ENCODE results near the gene ARHGEF6.

ARHGEF6 gene

DNA sequence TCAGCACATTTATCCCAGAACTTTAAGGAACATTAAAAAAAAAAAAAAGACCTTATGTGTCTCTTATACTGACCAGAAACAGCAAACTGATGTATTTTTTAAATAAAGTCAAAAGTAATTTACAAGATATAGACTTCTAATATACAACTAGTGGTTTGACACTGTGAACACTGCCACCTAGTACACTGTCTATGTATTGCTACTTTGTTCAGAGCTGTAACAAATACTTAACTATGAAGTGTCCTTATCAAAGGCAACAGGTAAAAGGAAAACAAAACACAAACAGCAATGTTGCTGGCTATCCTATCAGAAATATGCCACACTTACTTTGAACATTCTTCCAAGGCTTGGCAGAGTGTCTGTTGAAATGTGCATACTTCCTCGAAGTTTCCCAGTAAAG, 72.4 kb downstream of the ARHGEF6 start:
- in situ Hi-C loops (cut with HindIII; ENCODE audit: low sequenced_read_pairs): no loop called here

GRCh38 chrX:136697156-136697555, 83.6 kb downstream of the ARHGEF6 start:
- in situ Hi-C loops (cut with HindIII; ENCODE audit: low sequenced_read_pairs): no loop called here

GRCh38 chrX:136694431-136695087, 86.2 kb downstream of the ARHGEF6 start:
- in situ Hi-C loops (cut with HindIII; ENCODE audit: low sequenced_read_pairs): no loop called here

GRCh38 chrX:136692271-136692670, 88.5 kb downstream of the ARHGEF6 start:
- in situ Hi-C loops (cut with HindIII; ENCODE audit: low sequenced_read_pairs): no loop called here

DNA sequence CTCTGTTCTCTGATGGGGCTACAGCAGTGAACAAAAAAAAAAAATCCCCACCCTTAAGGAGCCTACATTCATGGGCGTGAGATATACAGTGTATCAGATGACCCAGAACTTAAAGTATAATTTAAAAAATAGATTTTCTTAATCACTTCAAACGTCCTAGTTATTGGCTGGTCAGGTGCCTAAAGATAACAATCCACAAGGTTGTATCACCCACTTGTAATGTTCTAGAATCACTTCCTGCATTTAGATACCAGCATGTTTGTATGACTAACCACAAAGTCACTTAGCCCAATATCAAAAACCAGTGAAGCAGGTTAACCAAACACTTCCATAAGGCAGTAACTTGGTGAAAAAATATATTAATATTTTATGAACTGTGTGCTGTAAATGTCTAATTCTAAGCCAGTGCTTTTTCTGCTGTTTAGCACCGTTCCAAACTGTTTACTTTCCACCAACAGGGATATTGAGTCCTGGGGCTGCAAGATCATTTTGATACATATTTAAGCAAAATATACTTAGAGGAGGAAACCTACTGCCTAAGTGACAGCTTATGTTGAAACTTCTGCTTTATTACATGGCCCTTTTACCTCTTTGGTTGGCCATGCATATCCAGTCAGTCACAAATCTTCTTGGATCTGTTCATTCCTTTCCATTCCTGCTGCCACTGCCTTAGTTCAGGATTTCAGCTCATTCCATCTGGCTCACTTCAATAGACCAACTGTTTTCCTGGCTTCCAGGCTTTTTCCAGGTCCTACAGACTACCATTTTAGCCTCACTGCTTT, 89.5 kb downstream of the ARHGEF6 start:
- in situ Hi-C loops (cut with HindIII; ENCODE audit: low sequenced_read_pairs): no loop called here

- in situ Hi-C loops (cut with HindIII; ENCODE audit: low sequenced_read_pairs): no loop called here
Observed at GRCh38 chrX:136689436-136689835, 91.3 kb downstream of the ARHGEF6 start.

GRCh38 chrX:136687457-136687856, 93.3 kb downstream of the ARHGEF6 start:
- in situ Hi-C loops (cut with HindIII; ENCODE audit: low sequenced_read_pairs): no loop called here

GRCh38 chrX:136684120-136684519, 96.6 kb downstream of the ARHGEF6 start:
- in situ Hi-C loops (cut with HindIII; ENCODE audit: low sequenced_read_pairs): no loop called here

GRCh38 chrX:136679531-136679930, 101.2 kb downstream of the ARHGEF6 start:
- in situ Hi-C loops (cut with HindIII; ENCODE audit: low sequenced_read_pairs): loop anchor here (5.0 kb wide), 1 partner anchor 62 kb away; no protein-coding TSS in a partner anchor

DNA sequence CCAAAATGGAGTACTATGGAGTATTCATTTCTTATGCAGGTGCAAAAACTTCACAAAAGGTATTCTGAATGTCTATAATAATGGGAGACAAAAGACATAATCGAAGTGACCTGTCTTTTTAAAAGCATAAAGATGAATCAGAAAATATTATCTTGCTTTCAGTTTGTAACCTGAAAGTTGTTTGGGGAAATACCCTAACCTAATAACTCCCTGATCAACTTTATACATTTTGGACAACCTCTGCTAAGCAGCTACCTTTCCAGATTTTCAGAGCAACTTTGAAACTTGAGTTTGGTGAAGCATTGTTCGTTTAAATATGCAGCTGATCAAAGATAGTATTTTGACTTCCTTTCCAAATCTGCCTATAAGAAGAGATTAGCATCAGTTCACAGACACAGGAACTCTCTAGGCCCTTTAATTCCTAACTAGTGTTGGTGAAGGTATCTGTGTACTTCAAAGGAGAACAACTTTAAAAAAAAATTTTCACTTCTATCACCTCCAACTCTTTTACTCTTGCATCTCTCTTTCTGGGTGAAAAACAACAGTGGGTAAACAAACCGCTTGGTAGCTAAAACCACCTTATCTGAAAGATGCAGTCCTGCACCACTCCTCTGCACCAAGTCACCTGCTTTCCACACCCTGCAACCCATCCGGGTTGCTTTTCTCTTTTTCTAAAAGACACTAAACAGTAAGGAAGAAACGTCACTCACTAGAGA, 106.3 kb downstream of the ARHGEF6 start:
- in situ Hi-C loops (cut with HindIII; ENCODE audit: low sequenced_read_pairs): no loop called here

- in situ Hi-C loops (cut with HindIII; ENCODE audit: low sequenced_read_pairs): no loop called here
Observed at GRCh38 chrX:136671006-136671610, 109.6 kb downstream of the ARHGEF6 start.

DNA sequence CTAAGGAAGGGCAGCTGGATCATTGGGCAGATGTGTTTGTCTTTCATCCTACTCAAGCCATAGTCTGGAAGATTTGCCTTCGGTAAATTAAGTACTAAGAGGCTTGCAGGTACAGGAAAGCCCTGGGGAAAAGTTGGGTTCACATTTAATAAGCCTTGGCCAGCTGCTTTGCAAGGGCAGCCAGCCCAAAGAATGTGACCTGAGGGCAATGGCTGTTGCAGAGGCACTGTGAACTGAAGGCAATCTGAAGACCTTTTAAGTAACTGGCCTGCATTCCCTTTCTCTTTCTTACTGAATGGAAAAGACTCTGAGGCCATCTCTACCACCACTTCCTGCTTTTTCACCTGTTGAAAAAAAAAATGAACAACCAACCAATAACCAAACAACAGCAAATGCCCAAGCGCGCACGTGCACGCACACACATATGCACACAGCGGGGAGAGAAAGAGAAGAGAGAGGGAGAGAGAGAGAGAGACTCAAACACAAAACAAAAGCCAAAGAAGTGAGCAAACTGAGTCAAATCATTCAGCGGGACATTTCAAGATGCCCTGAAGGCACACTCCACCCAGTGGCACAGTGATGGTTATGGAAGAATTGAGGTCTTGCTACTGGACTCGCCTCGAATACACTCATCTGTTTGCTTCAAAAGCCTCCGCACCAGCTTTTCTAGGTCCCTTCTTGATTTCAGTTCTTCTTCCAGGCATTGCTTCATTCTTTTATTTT, 113.1 kb downstream of the ARHGEF6 start:
- in situ Hi-C loops (cut with HindIII; ENCODE audit: low sequenced_read_pairs): no loop called here

- in situ Hi-C loops (cut with HindIII; ENCODE audit: low sequenced_read_pairs): no loop called here
Observed at GRCh38 chrX:136666088-136666487, 114.6 kb downstream of the ARHGEF6 start.

- in situ Hi-C loops (cut with HindIII; ENCODE audit: low sequenced_read_pairs): no loop called here
Observed at GRCh38 chrX:136665258-136665900, 115.4 kb downstream of the ARHGEF6 start.

- in situ Hi-C loops (cut with HindIII; ENCODE audit: low sequenced_read_pairs): no loop called here
Observed at GRCh38 chrX:136662976-136663375, 117.8 kb downstream of the ARHGEF6 start.

- in situ Hi-C loops (cut with HindIII; ENCODE audit: low sequenced_read_pairs): no loop called here
Observed at GRCh38 chrX:136662104-136662503, 118.6 kb downstream of the ARHGEF6 start.

GRCh38 chrX:136660896-136661295, 119.8 kb downstream of the ARHGEF6 start:
- in situ Hi-C loops (cut with HindIII; ENCODE audit: low sequenced_read_pairs): no loop called here

GRCh38 chrX:136659174-136659573, 121.6 kb downstream of the ARHGEF6 start:
- in situ Hi-C loops (cut with HindIII; ENCODE audit: low sequenced_read_pairs): no loop called here

DNA sequence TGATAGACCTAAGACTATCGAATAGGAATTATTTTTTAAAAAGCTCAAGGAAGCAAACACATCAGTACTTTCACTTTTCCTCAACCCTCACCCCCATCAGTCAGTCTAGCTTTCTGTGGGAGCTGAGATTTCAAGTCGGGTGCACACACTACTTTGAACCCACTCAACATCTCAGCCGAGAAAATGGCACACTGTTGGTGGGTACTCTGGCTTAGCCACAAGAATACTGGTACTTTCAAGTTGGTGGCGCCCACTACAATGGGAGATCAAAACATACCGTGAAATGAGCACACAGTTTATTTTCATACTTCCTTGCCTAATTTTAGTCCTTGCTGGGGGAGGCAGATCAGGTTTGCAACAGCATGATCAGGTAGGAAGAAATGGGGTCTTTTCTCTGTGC, 122.6 kb downstream of the ARHGEF6 start:
- in situ Hi-C loops (cut with HindIII; ENCODE audit: low sequenced_read_pairs): no loop called here

- in situ Hi-C loops (cut with HindIII; ENCODE audit: low sequenced_read_pairs): no loop called here
Observed at GRCh38 chrX:136656361-136656964, 124.3 kb downstream of the ARHGEF6 start.

Data from endothelial cell of hepatic sinusoid (primary cell).